WI38 (cell line): Measurements from ENCODE around the gene ARHGAP12.

Source experiments
- H3K4me3 ChIP-seq: 2 replicates; pipeline ENCODE4 v1.5.1; 2011; ENCODE audit warnings: low read depth, mild to moderate bottlenecking, control low read depth, low read length
- CTCF ChIP-seq: IDR thresholded peaks from 2 replicates; pipeline ENCODE4 v1.5.1; 2012; ENCODE audit warnings: low read depth, mild to moderate bottlenecking, control low read depth, low read length

Gene ARHGAP12

GRCh38 chr10:31830887-31831286 is 97.7 kb downstream of the ARHGAP12 start:
- H3K4me3 ChIP-seq, result no peak overlapping the region
- no peak for TF ChIP-seq CTCF

GRCh38 chr10:31829776-31830175 is 98.9 kb downstream of the ARHGAP12 start:
- no peak for TF ChIP-seq CTCF
- H3K4me3 ChIP-seq, result no peak overlapping the region

- TF ChIP-seq CTCF, result no peak
- H3K4me3 ChIP-seq, result no peak overlapping the region
Measured at GRCh38 chr10:31823358-31823757, 105.3 kb downstream of the ARHGAP12 start.

GRCh38 chr10:31822616-31823318 is 105.9 kb downstream of the ARHGAP12 start:
- no peak overlapping the region for H3K4me3 ChIP-seq
- TF ChIP-seq CTCF, result no peak

- no peak overlapping the region for H3K4me3 ChIP-seq
- TF ChIP-seq CTCF, result no peak
Measured at GRCh38 chr10:31822150-31822549, 106.5 kb downstream of the ARHGAP12 start.

- TF ChIP-seq CTCF, result no peak
- H3K4me3 ChIP-seq, result no peak overlapping the region
Measured at GRCh38 chr10:31820778-31821369, 107.8 kb downstream of the ARHGAP12 start.

- no peak overlapping the region for H3K4me3 ChIP-seq
- TF ChIP-seq CTCF, result no peak
Measured at GRCh38 chr10:31820096-31820495, 108.5 kb downstream of the ARHGAP12 start.
